ENCODE measurements around the gene VSIG4.

Gene VSIG4

GRCh38 chrX:66024092-66024467, 15.8 kb downstream of the VSIG4 start:
- no peak for DNase-seq (ENCODE audit: low spot score)

GRCh38 chrX:66023385-66024091, 16.3 kb downstream of the VSIG4 start:
- no peak for DNase-seq (ENCODE audit: low spot score)

- no peak for DNase-seq (ENCODE audit: low spot score)
These were observed 17.1 kb downstream of the VSIG4 start for GRCh38 chrX:66022632-66023384.

GRCh38 chrX:66021765-66022631, 17.9 kb downstream of the VSIG4 start:
- DNase-seq (ENCODE audit: low spot score): no peak

GRCh38 chrX:66021401-66021764, 18.5 kb downstream of the VSIG4 start:
- DNase-seq (ENCODE audit: low spot score): no peak

GRCh38 chrX:66020631-66021334, 19.1 kb downstream of the VSIG4 start:
- DNase-seq (ENCODE audit: low spot score): no peak

GRCh38 chrX:66019974-66020373, 19.9 kb downstream of the VSIG4 start:
- DNase-seq (ENCODE audit: low spot score): no peak

- DNase-seq (ENCODE audit: low spot score): no peak
These were observed 20.6 kb downstream of the VSIG4 start for GRCh38 chrX:66019310-66019652.

- no peak for DNase-seq (ENCODE audit: low spot score)
These were observed 21.1 kb downstream of the VSIG4 start for GRCh38 chrX:66018585-66019309.

- no peak for DNase-seq (ENCODE audit: low spot score)
These were observed 22.2 kb downstream of the VSIG4 start for GRCh38 chrX:66017659-66018170.

- DNase-seq (ENCODE audit: low spot score): no peak
These were observed 22.8 kb downstream of the VSIG4 start for GRCh38 chrX:66016905-66017658.

GRCh38 chrX:66015900-66016689, 23.8 kb downstream of the VSIG4 start:
- no peak for DNase-seq (ENCODE audit: low spot score)

- no peak for DNase-seq (ENCODE audit: low spot score)
These were observed 24.6 kb downstream of the VSIG4 start for GRCh38 chrX:66015152-66015831.

- DNase-seq (ENCODE audit: low spot score): no peak
These were observed 25.3 kb downstream of the VSIG4 start for GRCh38 chrX:66014556-66014955.

- no peak for DNase-seq (ENCODE audit: low spot score)
These were observed 25.8 kb downstream of the VSIG4 start for GRCh38 chrX:66014084-66014483.

GRCh38 chrX:66013194-66013816, 26.6 kb downstream of the VSIG4 start:
- no peak for DNase-seq (ENCODE audit: low spot score)

- no peak for DNase-seq (ENCODE audit: low spot score)
These were observed 27.8 kb downstream of the VSIG4 start for GRCh38 chrX:66012094-66012534.

GRCh38 chrX:66009231-66009845, 30.5 kb downstream of the VSIG4 start:
- DNase-seq (ENCODE audit: low spot score): no peak
